Ecto neural progenitor cell (in vitro differentiated cells): Measurements from ENCODE around the gene KIF1B.

ENCODE experiments used
- DNase-seq: peaks from one replicate; pipeline ENCODE4 v3.0.0-alpha.2; 2018; ENCODE audit warnings: low spot score

Gene KIF1B

DNA sequence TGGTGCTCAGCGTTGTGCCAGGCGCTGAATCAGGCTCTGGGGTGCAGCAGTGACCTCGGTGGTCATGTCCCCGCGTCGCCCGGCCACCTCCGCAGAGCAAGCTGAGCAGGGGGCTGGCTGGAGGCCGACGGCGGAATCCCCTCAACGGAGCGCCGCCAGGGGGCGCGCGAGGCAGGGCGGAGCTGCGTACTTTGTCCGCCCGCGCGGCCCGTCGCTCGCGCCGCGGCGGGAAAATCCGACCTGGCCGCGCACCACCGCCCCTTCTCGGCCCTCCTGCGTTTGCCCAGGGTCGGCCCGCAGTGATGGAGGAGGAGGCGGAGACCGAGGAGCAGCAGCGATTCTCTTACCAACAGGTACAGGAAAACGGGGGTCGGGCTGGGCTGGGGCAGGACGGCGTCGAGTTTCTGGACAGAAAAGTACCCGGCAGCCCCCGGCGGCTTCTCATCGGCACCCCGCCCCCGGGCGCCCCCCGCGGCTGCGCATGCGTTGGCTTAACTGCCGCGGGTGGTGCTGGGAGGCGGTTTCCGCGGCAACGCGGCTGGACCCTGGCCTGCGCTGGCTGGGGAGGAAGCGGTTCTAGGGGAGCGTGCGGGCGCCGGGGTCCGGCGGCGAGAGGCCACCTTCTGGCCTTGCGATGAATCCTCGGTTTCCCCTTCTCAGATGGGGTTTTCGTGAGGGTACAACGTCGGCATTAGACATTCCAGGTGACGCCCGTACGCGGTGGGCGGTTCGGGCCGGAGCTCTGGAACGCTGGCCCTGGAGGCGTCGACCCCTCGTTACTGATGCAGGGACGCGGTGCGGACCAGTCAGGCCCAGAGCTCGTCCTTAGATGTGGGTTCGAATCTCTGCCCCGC lies 220.1 kb downstream of the KIF1B start, which contains the start of gene CENPS:
Gene CENPS (plus strand): TSS at position 218 of the 854 bp plus-strand sequence. CDS start 85 bp downstream, at position 303.
- peak; percentile 96 for DNase-seq
